ENCODE data around the gene DTD1.

The DTD1 gene

GRCh38 chr20:18615020-18615650 lies 27.3 kb downstream of the DTD1 start:
- DNase-seq (ENCODE audit: low read depth in 2 of 2): no peak

DNA sequence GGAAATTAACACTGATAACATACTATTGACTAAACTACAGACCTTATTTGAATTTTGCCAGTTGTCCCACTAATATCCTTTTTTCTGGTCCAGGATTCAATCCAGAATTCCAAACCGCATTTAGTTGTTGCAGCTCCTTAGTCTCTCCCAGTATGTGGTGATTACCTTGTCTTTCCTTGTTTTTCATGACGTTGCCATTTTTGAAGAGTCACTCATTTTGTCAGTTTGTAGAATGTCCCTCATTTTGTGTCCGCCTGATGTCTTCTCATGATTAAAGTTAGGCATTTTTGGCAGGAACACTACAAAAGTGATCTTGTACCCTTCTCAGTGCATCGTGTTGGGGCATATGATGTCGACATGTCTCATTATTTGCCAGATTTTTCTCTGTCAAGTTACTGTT lies 33.1 kb downstream of the DTD1 start:
- no peak for DNase-seq (ENCODE audit: low read depth in 2 of 2)

DNA sequence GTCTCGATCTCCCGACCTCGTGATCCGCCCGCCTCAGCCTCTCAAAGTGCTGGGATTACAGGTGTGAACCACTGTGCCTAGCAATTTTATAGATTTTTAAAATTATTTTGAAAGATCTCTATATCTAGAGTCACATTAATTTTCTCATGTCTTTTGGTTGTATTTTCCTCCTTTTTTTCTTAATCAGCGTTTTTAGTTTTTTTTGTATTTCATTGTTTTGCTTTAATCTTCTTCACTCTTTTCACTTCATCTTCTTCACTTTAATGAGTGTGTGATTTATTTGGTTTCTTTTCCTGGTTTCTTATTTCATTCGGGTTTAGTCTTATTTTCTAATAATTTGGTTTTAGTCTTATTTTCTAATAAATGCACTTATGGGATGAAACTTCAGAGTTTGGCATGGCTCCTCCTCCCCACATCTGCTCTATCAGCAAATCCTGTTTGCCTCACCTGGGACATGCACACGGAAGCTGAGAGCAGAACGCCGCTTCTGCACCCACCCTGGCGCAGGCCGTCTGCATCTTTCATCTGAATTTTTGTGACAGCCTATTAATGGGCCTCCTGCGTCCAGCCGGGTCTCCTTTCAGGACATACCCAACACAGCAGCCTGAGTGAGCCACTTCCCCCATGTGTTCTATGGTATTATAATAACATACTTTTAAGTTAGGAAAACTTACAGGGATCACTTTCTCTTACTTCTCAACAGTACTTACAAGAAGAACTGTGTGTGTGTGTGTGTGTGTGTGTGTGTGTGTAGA lies 35.5 kb downstream of the DTD1 start:
- DNase-seq (ENCODE audit: low read depth in 2 of 2): no peak

DNA sequence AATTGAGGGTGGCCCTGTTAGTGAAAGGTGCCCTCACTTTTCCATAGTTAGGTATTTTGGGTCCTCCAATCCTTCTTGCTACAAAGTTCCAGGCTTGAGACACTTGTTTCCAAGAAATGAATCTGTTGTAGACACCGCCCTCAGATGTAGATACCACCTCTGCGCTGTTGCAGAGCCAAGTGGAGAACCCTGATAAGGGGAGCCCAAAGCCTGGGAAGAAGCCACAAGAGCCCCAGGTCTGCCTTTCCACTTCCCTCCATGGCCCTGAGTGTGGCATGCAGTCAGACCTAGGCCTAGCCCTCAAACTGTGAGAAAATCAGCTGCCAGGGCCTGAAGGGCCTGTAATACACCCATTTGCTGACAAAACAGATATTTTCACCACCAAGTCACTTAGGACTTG lies 37.1 kb downstream of the DTD1 start:
- no peak for DNase-seq (ENCODE audit: low read depth in 2 of 2)

DNA sequence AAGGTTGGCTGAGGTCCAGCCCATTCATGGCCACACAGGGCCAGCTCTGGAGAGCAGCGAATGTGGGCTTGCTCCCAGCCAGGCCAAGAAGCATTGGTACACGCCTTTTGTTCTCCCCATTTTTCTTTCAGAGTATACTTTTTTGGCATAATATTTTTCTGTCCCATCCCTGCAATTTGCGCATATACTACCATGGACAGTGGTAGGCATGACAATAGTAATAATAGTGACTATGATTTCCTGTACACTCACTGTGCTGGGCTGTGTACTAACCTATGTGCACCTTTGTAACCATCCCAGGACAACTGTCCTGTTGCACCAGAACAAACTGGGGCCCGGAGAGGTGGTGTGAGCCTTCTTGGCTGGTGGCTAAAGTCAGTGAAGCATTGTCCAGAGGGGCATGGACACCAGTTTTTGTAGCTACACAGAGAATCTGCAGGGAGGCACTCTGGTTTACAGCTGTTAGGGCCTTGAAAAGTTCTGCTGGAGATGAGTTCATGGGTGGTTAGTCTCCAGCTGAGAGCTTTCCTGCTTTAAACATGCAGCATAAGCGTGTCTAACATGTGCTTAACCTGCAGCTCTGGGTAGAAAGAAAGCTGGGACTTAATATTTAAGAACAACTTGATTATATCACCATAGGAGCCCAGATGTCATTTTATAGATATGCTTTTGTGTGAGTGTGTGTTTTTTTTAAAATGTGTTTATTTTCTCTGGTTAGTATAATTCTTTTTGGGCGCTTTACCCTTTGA lies 38.2 kb downstream of the DTD1 start:
- DNase-seq (ENCODE audit: low read depth in 2 of 2): no peak

DNA sequence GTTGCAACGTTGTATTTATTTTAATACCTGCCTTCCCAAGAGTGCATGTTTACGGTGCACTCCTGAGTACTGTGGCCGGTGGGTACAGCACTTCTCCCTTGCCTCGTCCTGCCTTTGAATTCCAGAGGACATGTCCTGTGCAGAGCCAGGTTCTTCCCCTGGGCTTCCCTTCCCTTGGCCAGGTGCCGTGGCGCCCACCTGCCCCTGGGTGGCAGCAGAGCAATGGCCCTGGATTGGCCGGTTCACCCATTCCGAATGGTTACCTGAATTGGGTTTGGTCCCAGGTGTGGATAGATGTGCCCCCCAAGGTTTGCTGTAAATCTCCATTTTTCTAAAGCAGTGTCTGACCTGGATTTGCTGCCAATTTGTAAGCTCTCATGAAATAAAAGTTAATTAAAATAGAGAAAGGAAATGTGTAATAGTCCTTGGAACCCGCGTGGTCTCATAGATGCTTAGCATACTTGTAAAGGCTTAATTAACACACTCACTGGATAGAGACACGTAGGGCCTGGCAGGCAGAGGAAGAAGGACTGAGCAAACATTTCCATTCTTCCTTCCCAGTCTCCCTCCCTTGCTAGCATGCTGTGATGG lies 40.6 kb downstream of the DTD1 start:
- no peak for DNase-seq (ENCODE audit: low read depth in 2 of 2)

DNA sequence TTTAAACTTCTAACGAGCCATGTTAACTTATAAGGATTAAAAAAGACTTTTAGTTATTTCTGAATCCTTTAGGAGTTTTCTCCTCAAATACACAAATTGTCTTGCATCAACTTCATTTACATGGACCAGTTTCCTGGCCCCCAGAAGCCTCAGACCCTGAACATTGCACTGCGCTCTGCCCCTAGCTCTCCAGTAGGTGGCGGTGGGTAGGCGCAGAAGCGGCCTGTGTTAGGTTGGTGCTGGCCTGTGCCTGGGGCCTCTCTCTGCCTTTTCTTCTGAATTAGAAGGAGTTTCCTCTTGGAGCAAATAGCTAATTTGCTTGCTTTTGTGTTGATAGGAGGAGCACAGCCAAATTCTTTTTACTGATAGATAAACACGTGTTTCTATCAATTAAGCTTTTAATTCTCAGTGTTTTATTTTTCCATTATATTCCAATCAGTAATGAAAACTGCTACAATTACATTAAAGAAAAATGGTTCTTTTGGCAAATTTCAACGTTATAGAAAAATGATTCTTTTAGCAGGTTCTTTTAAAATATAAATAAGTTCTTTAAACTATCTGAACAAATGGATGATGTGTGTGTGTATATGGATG lies 44.4 kb downstream of the DTD1 start:
- DNase-seq (ENCODE audit: low read depth in 2 of 2): peak; percentile 15 to 33

DNA sequence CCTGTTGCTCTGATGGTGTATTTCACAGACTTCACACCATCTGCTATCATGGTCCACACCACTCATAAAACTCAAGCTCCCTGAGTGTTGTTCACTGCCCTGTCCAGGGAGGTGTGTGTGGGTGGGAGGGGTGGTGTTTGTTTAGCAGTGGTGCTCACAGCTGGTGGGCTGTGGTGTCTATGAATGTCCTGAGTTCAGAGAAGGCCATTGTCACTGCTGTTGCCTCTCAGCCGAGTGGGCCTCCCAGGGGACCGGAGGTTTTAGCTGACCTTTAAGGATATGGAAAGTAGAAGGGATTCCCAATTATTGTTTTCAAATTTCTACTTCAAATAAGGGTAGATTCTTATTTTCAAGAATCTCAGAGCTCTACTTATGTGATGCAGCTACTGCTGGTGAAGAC lies 45.6 kb downstream of the DTD1 start:
- DNase-seq (ENCODE audit: low read depth in 2 of 2): no peak

GRCh38 chr20:18634501-18634900 lies 46.6 kb downstream of the DTD1 start:
- DNase-seq (ENCODE audit: low read depth in 2 of 2): no peak

DNA sequence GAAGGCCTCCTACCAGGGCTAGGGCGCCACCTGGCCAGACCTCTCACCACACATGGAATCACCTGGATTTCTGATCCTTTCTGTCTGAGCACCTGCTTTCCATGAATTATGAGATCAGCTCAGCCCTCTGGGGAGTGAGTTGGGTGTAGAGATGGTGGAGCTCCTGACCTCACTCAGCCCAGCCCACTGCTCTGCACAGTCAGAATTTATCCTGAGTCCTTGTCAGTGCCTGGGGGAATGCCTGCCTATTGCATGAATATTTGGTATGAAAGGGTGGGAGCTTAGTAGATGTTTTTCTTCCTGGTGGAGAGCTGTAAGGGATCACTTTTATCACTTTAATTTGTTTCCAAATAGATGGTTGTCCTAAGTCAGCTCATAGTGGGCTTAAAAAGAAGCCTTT lies 47.5 kb downstream of the DTD1 start:
- DNase-seq (ENCODE audit: low read depth in 2 of 2): no peak

DNA sequence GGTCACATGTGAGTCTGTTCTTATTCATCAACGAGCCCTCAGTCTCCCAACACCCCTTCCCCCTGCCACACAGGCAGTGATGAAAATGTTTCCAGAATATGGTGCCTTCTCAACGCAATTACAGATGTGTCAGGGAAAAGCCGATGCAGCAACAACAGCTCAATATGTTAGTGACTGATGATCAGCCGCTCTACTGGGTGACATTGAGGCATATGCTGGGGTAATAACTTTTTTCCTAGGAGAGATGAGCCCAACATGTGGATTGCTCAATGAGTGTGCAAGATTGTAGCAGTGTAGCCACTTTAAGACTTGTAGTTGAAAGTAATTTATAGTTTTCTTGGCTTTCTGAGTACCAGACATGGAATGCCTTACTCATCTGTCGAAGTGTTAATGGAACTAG lies 49.4 kb downstream of the DTD1 start:
- DNase-seq (ENCODE audit: low read depth in 2 of 2): no peak

- no peak for DNase-seq (ENCODE audit: low read depth in 2 of 2)
These were observed 50.9 kb downstream of the DTD1 start for GRCh38 chr20:18638768-18639167.

- DNase-seq (ENCODE audit: low read depth in 2 of 2): no peak
These were observed 51.7 kb downstream of the DTD1 start for GRCh38 chr20:18639501-18639979.

- DNase-seq (ENCODE audit: low read depth in 2 of 2): no peak
These were observed 57.4 kb downstream of the DTD1 start for GRCh38 chr20:18645196-18645745.

GRCh38 chr20:18645851-18646250 lies 58.0 kb downstream of the DTD1 start:
- DNase-seq (ENCODE audit: low read depth in 2 of 2): no peak

DNA sequence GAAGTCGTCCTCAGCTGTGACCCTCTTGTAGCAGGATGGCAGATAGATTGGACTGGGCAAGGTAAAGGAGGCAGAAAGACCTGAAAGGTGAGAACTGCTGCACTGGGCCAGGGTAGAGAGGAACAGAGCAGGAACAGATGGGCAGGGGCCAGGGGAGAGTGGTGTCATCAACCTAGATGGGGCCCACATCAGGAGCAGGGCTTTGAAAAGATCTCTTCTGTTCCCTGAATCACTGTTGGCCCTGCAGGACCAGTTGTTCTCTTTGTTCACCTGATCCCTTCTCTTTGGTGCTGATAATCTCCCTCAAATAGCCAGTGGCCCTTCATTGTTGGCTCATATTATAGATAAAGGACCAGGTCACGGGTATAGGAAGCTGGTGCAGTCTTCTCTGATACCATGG lies 59.9 kb downstream of the DTD1 start:
- DNase-seq (ENCODE audit: low read depth in 2 of 2): no peak

- no peak for DNase-seq (ENCODE audit: low read depth in 2 of 2)
These were observed 62.4 kb downstream of the DTD1 start for GRCh38 chr20:18650224-18650623.

DNA sequence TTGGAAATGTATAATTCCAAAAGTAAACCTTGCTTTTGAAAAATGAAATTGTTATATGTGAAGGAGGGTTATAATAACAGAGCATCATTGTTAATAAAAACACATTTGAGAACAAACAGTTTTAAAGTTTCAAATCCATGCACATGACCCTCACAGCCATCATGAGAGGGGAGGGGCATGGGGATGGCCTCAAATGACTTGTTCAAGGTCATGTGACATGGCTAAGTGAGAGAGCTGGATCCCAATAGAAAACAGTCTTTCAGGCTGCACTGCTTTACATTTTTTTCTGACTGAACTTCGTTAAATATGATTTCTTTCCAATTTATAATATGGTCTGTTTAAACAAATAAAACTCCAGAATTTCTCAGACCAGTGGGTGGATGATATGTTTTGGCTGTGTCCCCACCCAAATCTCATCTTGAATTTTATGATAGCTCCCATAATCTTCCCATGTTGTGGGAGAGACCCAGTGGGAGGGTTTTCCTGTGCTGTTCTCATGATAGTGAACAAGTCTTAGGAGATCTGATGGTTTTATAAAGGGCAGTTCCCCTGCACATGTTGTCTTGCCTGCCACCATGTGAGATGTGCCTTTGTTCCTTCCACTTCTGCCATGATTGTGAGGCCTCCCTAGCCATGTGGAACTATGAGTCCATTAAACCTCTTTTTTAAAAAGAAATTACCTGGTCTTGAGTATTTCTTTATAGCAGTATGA lies 66.0 kb downstream of the DTD1 start:
- no peak for DNase-seq (ENCODE audit: low read depth in 2 of 2)

GRCh38 chr20:18654448-18654773 lies 66.6 kb downstream of the DTD1 start:
- DNase-seq (ENCODE audit: low read depth in 2 of 2): no peak

- DNase-seq (ENCODE audit: low read depth in 2 of 2): no peak
These were observed 69.7 kb downstream of the DTD1 start for GRCh38 chr20:18657575-18657974.

Data from stimulated activated CD4-positive, alpha-beta T cell treated with anti-CD3 and anti-CD28 coated beads, Interleukin-1b, Interleukin-23, amount 100 ng/mL, for 4 hours (primary cell).